ENCODE measurements around the gene TCF7. TPM values are rescaled to one million over a fixed set of nuclear protein-coding genes. Genes with fewer than 3 reads are reported as not detected.

TCF7 gene
- total RNA-seq, 4 donors from 2014 or later, result 2.6 to 6.2 (median 5.1) TPM

GRCh38 chr5:134162592-134162991 is 48.1 kb downstream of the TCF7 start:
- TF ChIP-seq, protein P1, sequence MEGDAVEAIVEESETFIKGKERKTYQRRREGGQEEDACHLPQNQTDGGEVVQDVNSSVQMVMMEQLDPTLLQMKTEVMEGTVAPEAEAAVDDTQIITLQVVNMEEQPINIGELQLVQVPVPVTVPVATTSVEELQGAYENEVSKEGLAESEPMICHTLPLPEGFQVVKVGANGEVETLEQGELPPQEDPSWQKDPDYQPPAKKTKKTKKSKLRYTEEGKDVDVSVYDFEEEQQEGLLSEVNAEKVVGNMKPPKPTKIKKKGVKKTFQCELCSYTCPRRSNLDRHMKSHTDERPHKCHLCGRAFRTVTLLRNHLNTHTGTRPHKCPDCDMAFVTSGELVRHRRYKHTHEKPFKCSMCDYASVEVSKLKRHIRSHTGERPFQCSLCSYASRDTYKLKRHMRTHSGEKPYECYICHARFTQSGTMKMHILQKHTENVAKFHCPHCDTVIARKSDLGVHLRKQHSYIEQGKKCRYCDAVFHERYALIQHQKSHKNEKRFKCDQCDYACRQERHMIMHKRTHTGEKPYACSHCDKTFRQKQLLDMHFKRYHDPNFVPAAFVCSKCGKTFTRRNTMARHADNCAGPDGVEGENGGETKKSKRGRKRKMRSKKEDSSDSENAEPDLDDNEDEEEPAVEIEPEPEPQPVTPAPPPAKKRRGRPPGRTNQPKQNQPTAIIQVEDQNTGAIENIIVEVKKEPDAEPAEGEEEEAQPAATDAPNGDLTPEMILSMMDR (IDR thresholded peaks at IDR 0.05), result no peak
- no peak for TF ChIP-seq POLR2A (IDR thresholded peaks at IDR 0.05)

GRCh38 chr5:134171972-134172371 is 57.5 kb downstream of the TCF7 start:
- WGBS, 2 donors, result 77 to 87% methylated on average over 4 of the region's 4 CpGs
- H3K4me3 ChIP-seq (ENCODE audit: low read depth, poor library complexity, severe bottlenecking), result no peak overlapping the region
- TF ChIP-seq, protein P1 (IDR thresholded peaks at IDR 0.05), result no peak
- no peak for TF ChIP-seq POLR2A (IDR thresholded peaks at IDR 0.05)
- DNase-seq (ENCODE audit: low spot score in 2 of 2), result no peak
- intact Hi-C loops (cut with DNase I; ENCODE audit: low total_unique reads), result no loop called here

More at GRCh38 chr5:134162592-134162991, 48.1 kb downstream of the TCF7 start:
- DNase-seq (ENCODE audit: low spot score in 2 of 2), result no peak
- WGBS, 2 donors, result 93 to 95% methylated on average over 5 of the region's 5 CpGs
- intact Hi-C loops (cut with DNase I; ENCODE audit: low total_unique reads), result no loop called here
- H3K4me3 ChIP-seq (ENCODE audit: low read depth, poor library complexity, severe bottlenecking), result no peak overlapping the region

DNA sequence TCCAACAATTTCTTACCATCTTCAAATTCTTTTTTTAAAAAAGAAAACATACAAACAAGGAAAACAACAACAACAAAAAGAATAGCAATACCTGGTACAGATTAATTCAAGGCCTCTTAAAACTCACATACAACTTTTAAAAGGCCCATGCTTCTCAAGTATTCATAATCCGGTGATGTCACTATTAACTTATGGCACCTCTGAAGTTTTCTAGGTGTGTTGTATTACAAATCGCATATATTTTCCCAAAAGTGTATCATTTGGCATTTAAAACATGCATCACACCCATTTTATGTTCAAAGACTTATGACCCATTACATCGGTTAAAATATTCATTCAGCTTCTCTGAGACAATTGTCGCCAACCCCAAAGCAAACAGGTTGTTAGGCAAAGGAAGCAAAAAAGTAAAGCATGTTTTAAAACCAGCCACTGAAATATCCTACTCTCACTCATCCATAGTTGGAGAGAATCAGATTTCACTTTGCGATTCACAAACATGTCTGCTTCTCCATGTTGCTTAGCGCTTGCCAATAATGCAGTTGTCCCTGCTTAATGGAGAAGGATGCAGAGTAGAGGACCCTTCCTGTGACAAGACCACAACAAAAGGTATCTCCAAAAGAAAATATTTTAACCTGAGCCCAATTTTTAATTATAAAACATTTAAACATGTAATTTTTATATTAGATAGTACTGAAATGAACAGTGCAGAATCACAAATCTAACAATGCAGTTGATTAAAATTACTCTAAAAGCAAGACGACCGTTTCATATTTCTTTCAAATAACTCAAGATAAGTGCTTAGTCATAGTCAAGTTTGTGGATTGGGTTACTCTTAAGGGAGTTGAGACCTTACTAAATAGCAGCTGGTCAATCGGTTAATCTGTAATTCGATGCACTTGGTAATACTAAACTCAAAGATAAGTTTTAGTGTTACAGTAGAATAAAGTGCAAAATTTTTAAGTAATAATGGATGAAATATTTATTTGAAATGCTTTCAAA is 60.7 kb downstream of the TCF7 start:
- intact Hi-C loops (cut with DNase I; ENCODE audit: low total_unique reads), result no loop called here
- no peak overlapping the region for H3K4me3 ChIP-seq (ENCODE audit: low read depth, poor library complexity, severe bottlenecking)
- 17 to 19% methylated on average over 10 of the region's 10 CpGs for WGBS, 2 donors
- no peak for TF ChIP-seq POLR2A (IDR thresholded peaks at IDR 0.05)
- TF ChIP-seq, protein P1 (IDR thresholded peaks at IDR 0.05), result no peak
- DNase-seq (ENCODE audit: low spot score in 2 of 2), result no peak

GRCh38 chr5:134175921-134176510 is 61.5 kb downstream of the TCF7 start:
- WGBS, 2 donors, result 0% methylated on average over 21 to 27 of the region's 31 CpGs
- intact Hi-C loops (cut with DNase I; ENCODE audit: low total_unique reads), result no loop called here
- no peak for DNase-seq (ENCODE audit: low spot score in 2 of 2)
- H3K4me3 ChIP-seq (ENCODE audit: low read depth, poor library complexity, severe bottlenecking), result peak overlapping the region; percentile 82
- TF ChIP-seq, protein P1 (IDR thresholded peaks at IDR 0.05), result no peak
- TF ChIP-seq POLR2A (IDR thresholded peaks at IDR 0.05), result no peak

GRCh38 chr5:134176511-134177368 is 62.3 kb downstream of the TCF7 start, which contains the start of gene SKP1:
Gene SKP1 (minus strand): TSS chr5:134176950. CDS start chr5:134174022, 2,928 bp downstream.
- TF ChIP-seq, protein P1 (IDR thresholded peaks at IDR 0.05), result no peak
- TF ChIP-seq POLR2A (IDR thresholded peaks at IDR 0.05), result peak in 1 of 2 donors; percentile 90
- intact Hi-C loops (cut with DNase I; ENCODE audit: low total_unique reads), result no loop called here
- peak within 1 kb of the TSS; percentile 82 for H3K4me3 ChIP-seq (ENCODE audit: low read depth, poor library complexity, severe bottlenecking)
- peak; percentile 72 to 95 for DNase-seq (ENCODE audit: low spot score in 2 of 2)
- 0 to 1% methylated on average over 31 to 72 of the region's 92 CpGs for WGBS, 2 donors
